H9 (cell line): ENCODE results near the gene UPF3A. TPM values are rescaled to one million over a fixed set of nuclear protein-coding genes. Genes with fewer than 3 reads are reported as not detected.

ENCODE experiments used
- DNase-seq: peaks from one replicate; pipeline ENCODE4 v3.0.0-alpha.2; 2017
- H2AFZ ChIP-seq: one replicate; pipeline ENCODE4 v1.6.1; 2013; ENCODE audit warnings: mild to moderate bottlenecking, low read length, control low read depth, moderate library complexity
- H2AK5ac ChIP-seq: 2 replicates; pipeline ENCODE4 v1.6.1; 2013; ENCODE audit warnings: low read length, control low read depth, mixed read lengths; ENCODE audit not compliant: insufficient read length
- H2BK120ac ChIP-seq: one replicate; pipeline ENCODE4 v1.6.1; 2013; ENCODE audit warnings: low read depth, mild to moderate bottlenecking, low read length, control low read depth, inconsistent platforms; ENCODE audit not compliant: poor library complexity, severe bottlenecking
- H2BK12ac ChIP-seq: 2 replicates; pipeline ENCODE4 v1.6.1; 2013; ENCODE audit warnings: low read length, control low read depth, mixed read lengths, low read depth; ENCODE audit not compliant: insufficient read length
- H2BK15ac ChIP-seq: 2 replicates; pipeline ENCODE4 v1.6.1; 2013; ENCODE audit warnings: low read depth, low read length, control low read depth
- H2BK20ac ChIP-seq: one replicate; pipeline ENCODE4 v1.6.1; 2013; ENCODE audit warnings: low read depth, mild to moderate bottlenecking, low read length, control low read depth, inconsistent platforms; ENCODE audit not compliant: poor library complexity, severe bottlenecking
- H2BK5ac ChIP-seq: 2 replicates; pipeline ENCODE4 v1.6.1; 2013; ENCODE audit warnings: low read length, control low read depth, mixed read lengths; ENCODE audit not compliant: insufficient read length
- H3K14ac ChIP-seq: 2 replicates; pipeline ENCODE4 v1.6.1; 2013; ENCODE audit warnings: low read length, control low read depth; ENCODE audit not compliant: insufficient read depth
- H3K18ac ChIP-seq: 2 replicates; pipeline ENCODE4 v1.6.1; 2013; ENCODE audit warnings: low read depth, mild to moderate bottlenecking, mixed read lengths, low read length, control low read depth; ENCODE audit not compliant: insufficient read length
- H3K23ac ChIP-seq: 2 replicates; pipeline ENCODE4 v1.6.1; 2013; ENCODE audit warnings: low read length, control low read depth, mixed read lengths, low read depth; ENCODE audit not compliant: insufficient read length
- H3K23me2 ChIP-seq: 2 replicates; pipeline ENCODE4 v1.6.1; 2013; ENCODE audit warnings: low read depth, mild to moderate bottlenecking, mixed read lengths, low read length, control low read depth; ENCODE audit not compliant: insufficient read length, poor library complexity, severe bottlenecking
- H3K27ac ChIP-seq: 2 replicates; pipeline ENCODE4 v1.5.1; 2013; ENCODE audit warnings: low read length, control low read depth, mixed read lengths, low read depth; ENCODE audit not compliant: insufficient read length
- H3K27me3 ChIP-seq: 2 replicates; pipeline ENCODE4 v1.6.1; 2013; ENCODE audit warnings: low read length, control low read depth, inconsistent platforms; ENCODE audit not compliant: insufficient read depth
- H3K4ac ChIP-seq: 2 replicates; pipeline ENCODE4 v1.6.1; 2013; ENCODE audit warnings: low read depth, mild to moderate bottlenecking, control low read depth, inconsistent platforms, low read length, moderate library complexity
- H3K4me1 ChIP-seq: 2 replicates; pipeline ENCODE4 v1.6.1; 2013; ENCODE audit warnings: low read length, control low read depth, inconsistent platforms; ENCODE audit not compliant: insufficient read depth
- H3K4me2 ChIP-seq: 2 replicates; pipeline ENCODE4 v1.6.1; 2013; ENCODE audit warnings: low read length, control low read depth, mixed read lengths; ENCODE audit not compliant: insufficient read length, insufficient read depth
- H3K56ac ChIP-seq: 2 replicates; pipeline ENCODE4 v1.6.1; 2013; ENCODE audit warnings: low read depth, mild to moderate bottlenecking, mixed read lengths, low read length, control low read depth; ENCODE audit not compliant: insufficient read length
- H3K79me1 ChIP-seq: 2 replicates; pipeline ENCODE4 v1.6.1; 2013; ENCODE audit warnings: low read depth, mild to moderate bottlenecking, moderate library complexity, low read length, control low read depth, inconsistent platforms; ENCODE audit not compliant: insufficient read depth, poor library complexity, severe bottlenecking
- H3K79me2 ChIP-seq: 2 replicates; pipeline ENCODE4 v1.6.1; 2013; ENCODE audit warnings: low read length, control low read depth, inconsistent platforms; ENCODE audit not compliant: insufficient read depth
- H3K9ac ChIP-seq: 2 replicates; pipeline ENCODE4 v1.6.1; 2013; ENCODE audit warnings: low read length, control low read depth, mixed read lengths; ENCODE audit not compliant: insufficient read length; ENCODE audit errors: extremely low read depth
- H3K9me3 ChIP-seq: one replicate; pipeline ENCODE4 v1.6.1; 2013; ENCODE audit warnings: low read depth, low read length, inconsistent platforms; ENCODE audit not compliant: control insufficient read depth
- H3T11ph ChIP-seq: one replicate; pipeline ENCODE4 v1.6.1; 2013; ENCODE audit warnings: mild to moderate bottlenecking, low read length, control low read depth, inconsistent platforms
- H4K20me1 ChIP-seq: one replicate; pipeline ENCODE4 v1.6.1; 2013; ENCODE audit not compliant: control insufficient read depth, insufficient read length, insufficient read depth
- H4K5ac ChIP-seq: 2 replicates; pipeline ENCODE4 v1.6.1; 2013; ENCODE audit warnings: low read depth, mild to moderate bottlenecking, mixed read lengths, low read length, control low read depth; ENCODE audit not compliant: insufficient read length
- H4K8ac ChIP-seq: replicated peaks from 2 replicates; pipeline ENCODE4 v1.6.1; 2013; ENCODE audit warnings: low read length, control low read depth, mixed read lengths, low read depth; ENCODE audit not compliant: insufficient read length
- H4K91ac ChIP-seq: 2 replicates; pipeline ENCODE4 v1.6.1; 2013; ENCODE audit warnings: low read depth, mild to moderate bottlenecking, moderate library complexity, mixed read lengths, low read length, control low read depth; ENCODE audit not compliant: insufficient read length
- H3K27ac Mint-ChIP-seq, 3 experiments: 2 replicates in 2 of 3; 3 replicates in 1 of 3; pipeline ENCODE4 v1.8.0; 2020 to 2021; ENCODE audit warnings: mixed read lengths in 3 of 3, mild to moderate bottlenecking in 1 of 3, moderate library complexity in 1 of 3
- H3K27me3 Mint-ChIP-seq: 2 replicates; pipeline ENCODE4 v1.8.0; 2021; ENCODE audit warnings: low read depth, mild to moderate bottlenecking, moderate library complexity, mixed read lengths
- H3K36me3 Mint-ChIP-seq, 3 experiments: 2 replicates in 2 of 3; 3 replicates in 1 of 3; pipeline ENCODE4 v1.8.0; 2020 to 2021; ENCODE audit warnings: low read depth in 3 of 3, mixed read lengths in 3 of 3; ENCODE audit not compliant: insufficient read depth in 1 of 3
- H3K4me1 Mint-ChIP-seq, 2 experiments: 2 replicates each; pipeline ENCODE4 v1.8.0; 2020; ENCODE audit warnings: mixed read lengths in 2 of 2
- H3K4me3 Mint-ChIP-seq, 2 experiments: 2 replicates in 1 of 2; 3 replicates in 1 of 2; pipeline ENCODE4 v1.8.0; 2020 to 2021; ENCODE audit warnings: mild to moderate bottlenecking in 2 of 2, mixed read lengths in 2 of 2, moderate library complexity in 1 of 2
- H3K9me3 Mint-ChIP-seq, 2 experiments: 2 replicates in 1 of 2; 3 replicates in 1 of 2; pipeline ENCODE4 v1.8.0; 2020; ENCODE audit warnings: mild to moderate bottlenecking in 2 of 2, mixed read lengths in 2 of 2, moderate library complexity in 1 of 2
- WGBS: extraction: QIAGEN DNeasy Blood & Tissue Kit; methylation state at CpG from one replicate; pipeline ENCODE4 v1.1.7; 2013; ENCODE audit warnings: missing lambda C conversion rate, low lambda C conversion rate, mixed read lengths; ENCODE audit not compliant: insufficient read length; ENCODE audit errors: extremely low coverage; 5-methylcytosine and 5-hydroxymethylcytosine counted together
- total RNA-seq: library from RNA; stranded (reverse); gene quantifications from 2 replicates; pipeline ENCODE4 v1.2.1, GENCODE V29; 2021
- TF ChIP-seq, protein P1 (sequence below): fragments of 200-600 bp; sonication (generic); conservative IDR thresholded peaks from 3 replicates; pipeline ENCODE4 v1.8.0; 2021; ENCODE audit warnings: antibody characterized with exemption, mild to moderate bottlenecking

The UPF3A gene
- total RNA-seq, 1 experiment from 2014 or later, result 81.8 TPM

DNA sequence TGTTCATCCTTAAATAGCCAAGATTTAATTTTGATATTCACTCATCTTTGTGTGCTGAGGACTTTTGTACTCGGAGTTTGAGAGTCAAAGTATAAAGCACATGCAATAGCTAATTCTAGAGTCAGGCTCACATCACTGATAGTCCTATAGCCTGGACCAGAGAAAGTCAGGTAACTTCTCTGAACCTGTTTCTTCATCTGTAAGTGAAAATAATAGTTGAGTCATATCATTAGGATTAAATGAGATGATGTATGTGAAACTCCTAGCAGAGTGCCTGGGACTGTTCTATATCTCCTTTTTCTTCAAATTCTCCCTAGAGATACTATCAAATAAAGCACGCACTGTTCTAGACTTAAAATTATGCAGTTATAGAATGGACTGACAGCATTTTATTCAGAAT, 41.9 kb downstream of the UPF3A start:
- H3K27me3 Mint-ChIP-seq, result no peaks in the 10 kb centered on the region
- Histone ChIP-seq H4K8ac (no peak overlapping the region), H2AK5ac (no peak overlapping the region), H3K4me1 (no peaks in the 10 kb centered on the region; the same call in 1 of the 2 replicates), H3K27ac (no peak overlapping the region), H3K23me2 (no peaks in the 10 kb centered on the region), H3K14ac (no peak overlapping the region), H3K27me3 (no peaks in the 10 kb centered on the region), H3K4me2 (no peak overlapping the region), H4K20me1 (no peaks in the 10 kb centered on the region), H2BK120ac (no peak overlapping the region), H2AFZ (no peak overlapping the region), H3K79me2 (peaks cover 8% of the 10 kb centered on the region; the same call in 1 of the 2 replicates), H3K9ac (no peak overlapping the region), H4K5ac (no peak overlapping the region), H2BK5ac (no peak overlapping the region), H3K79me1 (no peaks in the 10 kb centered on the region), H3K56ac (no peak overlapping the region), H3T11ph (no peak overlapping the region), H2BK12ac (no peak overlapping the region), H2BK20ac (no peak overlapping the region), H3K9me3 (no peaks in the 10 kb centered on the region), H3K23ac (no peak overlapping the region), H3K18ac (no peak overlapping the region), H2BK15ac (no peak overlapping the region), H3K4ac (no peak overlapping the region), H4K91ac (no peak overlapping the region)
- no peaks in the 10 kb centered on the region for H3K9me3 Mint-ChIP-seq
- peaks cover 46 to 80% (median 70%) of the 10 kb centered on the region in 3 experiments for H3K36me3 Mint-ChIP-seq
- TF ChIP-seq, protein P1, sequence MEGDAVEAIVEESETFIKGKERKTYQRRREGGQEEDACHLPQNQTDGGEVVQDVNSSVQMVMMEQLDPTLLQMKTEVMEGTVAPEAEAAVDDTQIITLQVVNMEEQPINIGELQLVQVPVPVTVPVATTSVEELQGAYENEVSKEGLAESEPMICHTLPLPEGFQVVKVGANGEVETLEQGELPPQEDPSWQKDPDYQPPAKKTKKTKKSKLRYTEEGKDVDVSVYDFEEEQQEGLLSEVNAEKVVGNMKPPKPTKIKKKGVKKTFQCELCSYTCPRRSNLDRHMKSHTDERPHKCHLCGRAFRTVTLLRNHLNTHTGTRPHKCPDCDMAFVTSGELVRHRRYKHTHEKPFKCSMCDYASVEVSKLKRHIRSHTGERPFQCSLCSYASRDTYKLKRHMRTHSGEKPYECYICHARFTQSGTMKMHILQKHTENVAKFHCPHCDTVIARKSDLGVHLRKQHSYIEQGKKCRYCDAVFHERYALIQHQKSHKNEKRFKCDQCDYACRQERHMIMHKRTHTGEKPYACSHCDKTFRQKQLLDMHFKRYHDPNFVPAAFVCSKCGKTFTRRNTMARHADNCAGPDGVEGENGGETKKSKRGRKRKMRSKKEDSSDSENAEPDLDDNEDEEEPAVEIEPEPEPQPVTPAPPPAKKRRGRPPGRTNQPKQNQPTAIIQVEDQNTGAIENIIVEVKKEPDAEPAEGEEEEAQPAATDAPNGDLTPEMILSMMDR, result no peak
- DNase-seq, result no peak
- no peak overlapping the region for H3K27ac Mint-ChIP-seq
- H3K4me1 Mint-ChIP-seq, result peaks cover 7% of the 10 kb centered on the region in 2 experiments
- WGBS, result no CpG with 5 or more reads among the region's 2 CpGs
- no peak overlapping the region for H3K4me3 Mint-ChIP-seq
